ENCODE measurements around the gene SOS2.
"Not testable (repeated sequence)": the region's sequence is repeated elsewhere in the genome, so short reads cannot be mapped to it uniquely, and the experiment has no call there.

The SOS2 gene

GRCh38 chr14:50225067-50225973, 6.1 kb downstream of the SOS2 start:
- DNase-seq: no peak

GRCh38 chr14:50222055-50222613, 9.2 kb downstream of the SOS2 start:
- no peak for DNase-seq

GRCh38 chr14:50218501-50218900, 12.9 kb downstream of the SOS2 start:
- DNase-seq: no peak

- DNase-seq: no peak
Observed at GRCh38 chr14:50215416-50215815, 16.0 kb downstream of the SOS2 start.

GRCh38 chr14:50213795-50214194, 17.6 kb downstream of the SOS2 start:
- no peak for DNase-seq

- no peak for DNase-seq
Observed at GRCh38 chr14:50212726-50213125, 18.7 kb downstream of the SOS2 start.

GRCh38 chr14:50210074-50210473, 21.3 kb downstream of the SOS2 start:
- DNase-seq: no peak

GRCh38 chr14:50198499-50198898, 32.9 kb downstream of the SOS2 start:
- DNase-seq: no peak

GRCh38 chr14:50191499-50191898, 39.9 kb downstream of the SOS2 start:
- no peak for DNase-seq

- DNase-seq: no peak
Observed at GRCh38 chr14:50186107-50186506, 45.3 kb downstream of the SOS2 start.

GRCh38 chr14:50173891-50174290, 57.5 kb downstream of the SOS2 start:
- DNase-seq: no peak

GRCh38 chr14:50171895-50172294, 59.5 kb downstream of the SOS2 start:
- no peak for DNase-seq

- not testable (repeated sequence) for DNase-seq
Observed at GRCh38 chr14:50167381-50167780, 64.0 kb downstream of the SOS2 start.

- no peak for DNase-seq
Observed at GRCh38 chr14:50156111-50156510, 75.3 kb downstream of the SOS2 start.

- no peak for DNase-seq
Observed at GRCh38 chr14:50148799-50149198, 82.6 kb downstream of the SOS2 start.

- no peak for DNase-seq
Observed at GRCh38 chr14:50139192-50139591, 92.2 kb downstream of the SOS2 start.

GRCh38 chr14:50127802-50128201, 103.6 kb downstream of the SOS2 start:
- DNase-seq: no peak

GRCh38 chr14:50123062-50123461, 108.3 kb downstream of the SOS2 start:
- no peak for DNase-seq

GRCh38 chr14:50122291-50122690, 109.1 kb downstream of the SOS2 start:
- no peak for DNase-seq

GRCh38 chr14:50121486-50121885, 109.9 kb downstream of the SOS2 start:
- DNase-seq: no peak

GRCh38 chr14:50117456-50117855, 113.9 kb downstream of the SOS2 start:
- DNase-seq: no peak

GRCh38 chr14:50116966-50117365, 114.4 kb downstream of the SOS2 start:
- no peak for DNase-seq

GRCh38 chr14:50116181-50116956, 115.0 kb downstream of the SOS2 start, which contains the start of gene VCPKMT:
Gene VCPKMT (minus strand): TSS chr14:50116572. CDS start chr14:50116552, 20 bp downstream.
- DNase-seq: peak; percentile 87

Data from NCI-H1417 treated with DMSO at 0.1 percent for 48 hours (cell line).